Caco-2 (cell line): ENCODE results near the gene TRUB1. TPM values are rescaled to one million over a fixed set of nuclear protein-coding genes. Genes with fewer than 3 reads are reported as not detected.

Source experiments
- BruUV-seq: library from RNA; stranded (reverse); fragments of 400-500 nt; replicated peaks from 2 replicates; lab custom pipeline; 2021; lab: Mats Ljungman, UMichigan
- CTCF ChIA-PET: fragments of 300-600 bp; sonication (Branson Sonifier 250); formaldehyde crosslinking; loops from one replicate; lab custom pipeline; 2022; ENCODE audit warnings: antibody characterized with exemption; lab: Charles Lee
- POLR2A ChIA-PET: fragments of 300-600 bp; sonication (Branson Sonifier 250); formaldehyde crosslinking; loops from one replicate; lab custom pipeline; 2022; ENCODE audit warnings: antibody characterized with exemption; lab: Charles Lee
- DNase-seq, 2 experiments: peaks; one replicate each; pipeline versions ENCODE4 v3.0.0 to v3.0.0-alpha.2; 2020 to 2022
- H3K27me3 ChIP-seq: replicated peaks from 2 replicates; pipeline ENCODE4 v1.6.0; 2011; ENCODE audit warnings: low read length; ENCODE audit not compliant: control insufficient read depth, insufficient read depth
- H3K36me3 ChIP-seq: 2 replicates; pipeline ENCODE4 v1.5.1; 2011; ENCODE audit warnings: low read length; ENCODE audit not compliant: control insufficient read depth, insufficient read depth
- H3K4me1 ChIP-seq: fragments of 250-450 bp; sonication (Bioruptor Pico); 2 replicates; pipeline ENCODE4 v1.5.1; 2020; ENCODE audit warnings: mild to moderate bottlenecking
- H3K4me3 ChIP-seq: 2 replicates; pipeline ENCODE4 v1.5.1; 2011; ENCODE audit warnings: low read depth, mild to moderate bottlenecking, control low read depth, low read length
- H3K9me3 ChIP-seq: fragments of 250-450 bp; sonication (Bioruptor Pico); 2 replicates; pipeline ENCODE4 v1.5.1; 2020; ENCODE audit warnings: mild to moderate bottlenecking, moderate library complexity
- H3K27ac Mint-ChIP-seq: one replicate; pipeline ENCODE4 v1.8.0; 2022; ENCODE audit warnings: mixed read lengths; ENCODE audit not compliant: unreplicated experiment
- H3K27me3 Mint-ChIP-seq: one replicate; pipeline ENCODE4 v1.8.0; 2022; ENCODE audit warnings: mixed read lengths; ENCODE audit not compliant: insufficient read depth, unreplicated experiment
- H3K36me3 Mint-ChIP-seq: one replicate; pipeline ENCODE4 v1.8.0; 2022; ENCODE audit warnings: mild to moderate bottlenecking, mixed read lengths; ENCODE audit not compliant: insufficient read depth, unreplicated experiment
- H3K4me1 Mint-ChIP-seq: one replicate; pipeline ENCODE4 v1.8.0; 2022; ENCODE audit warnings: low read depth, mixed read lengths; ENCODE audit not compliant: unreplicated experiment
- H3K4me3 Mint-ChIP-seq: one replicate; pipeline ENCODE4 v1.8.0; 2022; ENCODE audit warnings: mild to moderate bottlenecking, moderate library complexity, mixed read lengths; ENCODE audit not compliant: unreplicated experiment
- H3K9me3 Mint-ChIP-seq: one replicate; pipeline ENCODE4 v1.8.0; 2022; ENCODE audit warnings: mixed read lengths; ENCODE audit not compliant: unreplicated experiment
- CTCF ChIP-seq, 2 experiments: fragments of 200-600 bp in 1 of 2; IDR thresholded peaks; 1 replicate in 1 of 2; 2 replicates in 1 of 2; pipeline versions ENCODE4 v1.5.1 to v1.8.0; 2011 to 2022; ENCODE audit warnings: antibody characterized with exemption in 1 of 2, control low read depth in 1 of 2, inconsistent platforms in 1 of 2, low read depth in 1 of 2, low read length in 1 of 2, mild to moderate bottlenecking in 1 of 2, moderate library complexity in 1 of 2; ENCODE audit not compliant: insufficient read depth in 1 of 2, severe bottlenecking in 1 of 2, unreplicated experiment in 1 of 2
- intact Hi-C: fragments of 100-400 bp; cut with micrococcal nuclease; formaldehyde crosslinking; loops from one replicate; pipeline ENCODE4 v1.10.0; 2022; ENCODE audit not compliant: unreplicated experiment
- total RNA-seq: library from RNA; stranded (reverse); gene quantifications from 2 replicates; pipeline ENCODE4 v1.2.3, GENCODE V29; 2022

TRUB1 gene
- total RNA-seq, 1 experiment from 2014 or later: 22.0 TPM

- CTCF ChIA-PET: no interaction called here
- peaks cover 10% of the 10 kb centered on the region for H3K9me3 Mint-ChIP-seq
- intact Hi-C loops: no loop called here
- H3K36me3 Mint-ChIP-seq: no peaks in the 10 kb centered on the region
- DNase-seq: no peak
- no peaks in the 10 kb centered on the region for H3K36me3 ChIP-seq
- no peaks in the 10 kb centered on the region; the same call in 1 of the 2 replicates for H3K27me3 ChIP-seq
- no peak for TF ChIP-seq CTCF (IDR thresholded peaks at IDR 0.05; ENCODE audit: insufficient read depth in 1 of 2, low read depth in 1 of 2, low read length in 1 of 2, severe bottlenecking in 1 of 2, unreplicated experiment in 1 of 2)
- H3K9me3 ChIP-seq: no peaks in the 10 kb centered on the region; the same call in 1 of the 2 replicates
- BruUV-seq: no TSS peak
- H3K4me3 Mint-ChIP-seq: no peak overlapping the region
- H3K4me1 ChIP-seq: no peaks in the 10 kb centered on the region
- no peak overlapping the region for H3K4me3 ChIP-seq
- POLR2A ChIA-PET: no interaction called here
- H3K27ac Mint-ChIP-seq: no peak overlapping the region
- H3K27me3 Mint-ChIP-seq: peaks cover 6% of the 10 kb centered on the region
- H3K4me1 Mint-ChIP-seq: no peaks in the 10 kb centered on the region
Measured at GRCh38 chr10:115018185-115018931, 80.4 kb downstream of the TRUB1 start.

- Mint-ChIP-seq H3K27ac (no peak overlapping the region), H3K4me3 (no peak overlapping the region), H3K36me3 (no peaks in the 10 kb centered on the region), H3K27me3 (peaks cover 12% of the 10 kb centered on the region), H3K9me3 (peaks cover 10% of the 10 kb centered on the region), H3K4me1 (no peaks in the 10 kb centered on the region)
- TF ChIP-seq CTCF (IDR thresholded peaks at IDR 0.05; ENCODE audit: insufficient read depth in 1 of 2, low read depth in 1 of 2, low read length in 1 of 2, severe bottlenecking in 1 of 2, unreplicated experiment in 1 of 2): no peak
- DNase-seq: no peak
- Histone ChIP-seq H3K9me3 (no peaks in the 10 kb centered on the region; the same call in 1 of the 2 replicates), H3K4me3 (no peak overlapping the region), H3K27me3 (no peaks in the 10 kb centered on the region; the same call in 1 of the 2 replicates), H3K36me3 (no peaks in the 10 kb centered on the region), H3K4me1 (no peaks in the 10 kb centered on the region)
- POLR2A ChIA-PET: no interaction called here
- intact Hi-C loops: no loop called here
- CTCF ChIA-PET: no interaction called here
- no TSS peak for BruUV-seq
Measured at GRCh38 chr10:115020449-115020848, 82.5 kb downstream of the TRUB1 start.

DNA sequence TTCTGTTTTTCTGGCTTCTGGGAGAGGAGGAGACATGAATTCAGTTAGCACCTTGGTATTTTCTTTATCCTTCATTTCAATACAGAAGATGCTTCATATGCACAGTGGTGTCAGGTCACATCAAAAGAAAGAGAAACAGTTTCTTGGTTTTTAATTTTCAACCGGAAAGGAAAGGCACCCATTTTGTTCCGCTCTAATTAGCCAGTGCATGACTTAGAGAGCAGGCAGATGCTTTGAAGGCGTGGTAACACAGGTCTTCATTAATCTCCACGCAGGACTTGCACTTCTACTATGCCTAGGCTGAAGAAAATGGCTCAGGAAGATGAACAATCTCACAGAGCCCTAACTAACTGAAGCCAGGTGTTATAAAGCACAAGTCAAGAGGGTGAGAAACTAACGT, 84.7 kb downstream of the TRUB1 start:
- H3K27ac Mint-ChIP-seq: no peak overlapping the region
- H3K27me3 Mint-ChIP-seq: peaks cover 6% of the 10 kb centered on the region
- H3K36me3 Mint-ChIP-seq: no peaks in the 10 kb centered on the region
- DNase-seq: no peak
- intact Hi-C loops: no loop called here
- no peaks in the 10 kb centered on the region for H3K9me3 Mint-ChIP-seq
- Histone ChIP-seq H3K4me1 (no peaks in the 10 kb centered on the region), H3K27me3 (no peaks in the 10 kb centered on the region; the same call in 1 of the 2 replicates), H3K9me3 (no peaks in the 10 kb centered on the region), H3K36me3 (no peaks in the 10 kb centered on the region), H3K4me3 (no peak overlapping the region)
- H3K4me1 Mint-ChIP-seq: no peaks in the 10 kb centered on the region
- H3K4me3 Mint-ChIP-seq: no peak overlapping the region
- BruUV-seq: no TSS peak
- CTCF ChIA-PET: no interaction called here
- no peak for TF ChIP-seq CTCF (IDR thresholded peaks at IDR 0.05; ENCODE audit: insufficient read depth in 1 of 2, low read depth in 1 of 2, low read length in 1 of 2, severe bottlenecking in 1 of 2, unreplicated experiment in 1 of 2)
- POLR2A ChIA-PET: no interaction called here
